Nephron (organoid): ENCODE results near the gene GPR15LG.
"Not testable (repeated sequence)": the region's sequence is repeated elsewhere in the genome, so short reads cannot be mapped to it uniquely, and the experiment has no call there.

ENCODE experiments used
- H3K27ac Mint-ChIP-seq, 3 experiments: 2 replicates each; pipeline ENCODE4 v1.8.0; 2020; ENCODE audit warnings: mixed read lengths in 3 of 3, mild to moderate bottlenecking in 2 of 3, moderate library complexity in 1 of 3
- H3K27me3 Mint-ChIP-seq: 2 replicates; pipeline ENCODE4 v1.8.0; 2021; ENCODE audit warnings: low read depth, mild to moderate bottlenecking, moderate library complexity, mixed read lengths
- H3K36me3 Mint-ChIP-seq: 2 replicates; pipeline ENCODE4 v1.8.0; 2020; ENCODE audit warnings: low read depth, mixed read lengths
- H3K4me1 Mint-ChIP-seq: 2 replicates; pipeline ENCODE4 v1.8.0; 2020; ENCODE audit warnings: mixed read lengths
- H3K4me3 Mint-ChIP-seq, 3 experiments: 2 replicates each; pipeline ENCODE4 v1.8.0; 2020; ENCODE audit warnings: mild to moderate bottlenecking in 3 of 3, mixed read lengths in 3 of 3, moderate library complexity in 2 of 3
- H3K9me3 Mint-ChIP-seq: 2 replicates; pipeline ENCODE4 v1.8.0; 2020; ENCODE audit warnings: mixed read lengths
- TF ChIP-seq, protein P1 (sequence below), 3 experiments: fragments of 200-600 bp; sonication (generic); IDR thresholded peaks; one replicate each; pipeline ENCODE4 v1.5.0; 2021; ENCODE audit warnings: antibody characterized with exemption in 3 of 3; ENCODE audit not compliant: unreplicated experiment in 3 of 3

GPR15LG gene

DNA sequence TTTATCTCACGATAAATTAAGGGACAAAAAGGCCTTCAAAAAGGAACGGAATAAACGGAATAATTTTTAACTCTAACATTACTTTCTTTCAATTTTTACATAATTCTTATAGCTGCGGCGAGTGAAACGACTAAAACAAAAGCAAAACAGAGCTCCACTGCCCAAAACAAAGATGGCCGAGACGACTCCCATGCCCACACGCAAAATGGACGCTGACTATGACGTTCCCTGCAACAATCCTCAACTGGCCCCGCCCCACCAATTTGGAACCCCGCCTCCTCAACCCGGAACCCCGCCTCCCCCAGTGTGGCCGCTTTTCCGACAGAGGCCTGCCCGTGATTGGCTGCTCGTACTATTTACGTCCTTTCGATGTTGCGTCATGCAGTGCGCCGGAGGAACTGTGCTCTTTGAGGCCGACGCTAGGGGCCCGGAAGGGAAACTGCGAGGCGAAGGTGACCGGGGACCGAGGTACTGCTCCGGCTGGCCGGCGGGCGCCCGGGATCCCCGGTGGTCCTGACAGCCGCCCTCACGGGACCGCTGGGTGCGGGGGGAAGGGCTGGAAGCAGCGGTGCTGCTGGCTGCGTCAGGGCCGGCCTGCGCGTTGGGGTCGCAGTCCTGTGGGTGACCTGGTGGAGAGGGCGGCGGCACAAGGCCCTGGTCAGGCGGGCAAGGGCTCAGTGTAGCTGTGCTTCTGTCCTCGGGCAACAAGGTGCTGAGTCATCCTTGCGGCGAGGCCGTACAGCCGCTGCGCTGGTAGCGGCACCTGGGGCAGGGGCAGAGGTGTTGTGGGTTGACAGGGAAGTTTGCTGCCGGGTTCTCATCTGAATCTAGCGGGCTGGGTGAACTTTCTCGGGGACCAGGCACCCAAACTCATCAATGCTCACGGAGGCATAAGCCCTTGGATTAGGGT lies 34.2 kb upstream of the GPR15LG start, which contains the start of gene GHITM:
Gene GHITM (plus strand): TSS at position 384 of the 910 bp plus-strand sequence. CDS start 1,992 bp downstream, outside the sequence.
- Mint-ChIP-seq H3K27ac (peak within 1 kb of the TSS; percentile 93 to 96 (median 95)), H3K4me1 (peaks cover 34% of the 10 kb centered on the region), H3K9me3 (no peaks in the 10 kb centered on the region), H3K4me3 (peak within 1 kb of the TSS; percentile 85 to 93 (median 89)), H3K36me3 (peaks cover 15% of the 10 kb centered on the region), H3K27me3 (peaks cover 1% of the 10 kb centered on the region)
- TF ChIP-seq, protein P1, sequence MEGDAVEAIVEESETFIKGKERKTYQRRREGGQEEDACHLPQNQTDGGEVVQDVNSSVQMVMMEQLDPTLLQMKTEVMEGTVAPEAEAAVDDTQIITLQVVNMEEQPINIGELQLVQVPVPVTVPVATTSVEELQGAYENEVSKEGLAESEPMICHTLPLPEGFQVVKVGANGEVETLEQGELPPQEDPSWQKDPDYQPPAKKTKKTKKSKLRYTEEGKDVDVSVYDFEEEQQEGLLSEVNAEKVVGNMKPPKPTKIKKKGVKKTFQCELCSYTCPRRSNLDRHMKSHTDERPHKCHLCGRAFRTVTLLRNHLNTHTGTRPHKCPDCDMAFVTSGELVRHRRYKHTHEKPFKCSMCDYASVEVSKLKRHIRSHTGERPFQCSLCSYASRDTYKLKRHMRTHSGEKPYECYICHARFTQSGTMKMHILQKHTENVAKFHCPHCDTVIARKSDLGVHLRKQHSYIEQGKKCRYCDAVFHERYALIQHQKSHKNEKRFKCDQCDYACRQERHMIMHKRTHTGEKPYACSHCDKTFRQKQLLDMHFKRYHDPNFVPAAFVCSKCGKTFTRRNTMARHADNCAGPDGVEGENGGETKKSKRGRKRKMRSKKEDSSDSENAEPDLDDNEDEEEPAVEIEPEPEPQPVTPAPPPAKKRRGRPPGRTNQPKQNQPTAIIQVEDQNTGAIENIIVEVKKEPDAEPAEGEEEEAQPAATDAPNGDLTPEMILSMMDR (IDR thresholded peaks at IDR 0.05; ENCODE audit: unreplicated experiment in 3 of 3), result peak; percentile 19 to 38 (median 25)

DNA sequence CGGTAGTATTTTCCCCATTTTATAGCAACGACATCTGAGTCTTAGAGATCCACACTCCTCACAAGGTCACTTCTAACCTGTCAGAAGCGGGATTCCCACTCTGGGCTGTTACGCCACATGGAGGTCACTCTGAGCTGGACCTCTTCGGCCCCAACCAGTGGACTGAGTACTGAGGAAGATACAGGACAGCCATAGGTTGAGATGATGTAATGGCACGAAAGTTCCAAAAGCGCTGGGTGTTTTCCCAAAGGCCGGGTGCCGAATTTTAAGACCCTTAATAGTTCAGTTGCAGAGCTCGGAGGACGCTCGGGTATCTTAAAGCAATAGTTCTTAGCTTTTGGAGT lies 33.6 kb upstream of the GPR15LG start:
- H3K27me3 Mint-ChIP-seq, result no peaks in the 10 kb centered on the region
- TF ChIP-seq, protein P1 (IDR thresholded peaks at IDR 0.05; ENCODE audit: unreplicated experiment in 3 of 3), result no peak
- H3K4me3 Mint-ChIP-seq, result peak overlapping the region; percentile 85 to 93 (median 89)
- H3K4me1 Mint-ChIP-seq, result peaks cover 34% of the 10 kb centered on the region
- peak overlapping the region; percentile 93 to 96 (median 95) for H3K27ac Mint-ChIP-seq
- no peaks in the 10 kb centered on the region for H3K9me3 Mint-ChIP-seq
- peaks cover 20% of the 10 kb centered on the region for H3K36me3 Mint-ChIP-seq

GRCh38 chr10:84147347-84147746 lies 26.3 kb upstream of the GPR15LG start:
- H3K4me3 Mint-ChIP-seq, result no peak overlapping the region
- H3K9me3 Mint-ChIP-seq, result no peaks in the 10 kb centered on the region
- H3K4me1 Mint-ChIP-seq, result no peaks in the 10 kb centered on the region
- TF ChIP-seq, protein P1 (IDR thresholded peaks at IDR 0.05; ENCODE audit: unreplicated experiment in 3 of 3), result no peak
- H3K27ac Mint-ChIP-seq, result no peak overlapping the region
- peaks cover 71% of the 10 kb centered on the region for H3K36me3 Mint-ChIP-seq
- no peaks in the 10 kb centered on the region for H3K27me3 Mint-ChIP-seq

DNA sequence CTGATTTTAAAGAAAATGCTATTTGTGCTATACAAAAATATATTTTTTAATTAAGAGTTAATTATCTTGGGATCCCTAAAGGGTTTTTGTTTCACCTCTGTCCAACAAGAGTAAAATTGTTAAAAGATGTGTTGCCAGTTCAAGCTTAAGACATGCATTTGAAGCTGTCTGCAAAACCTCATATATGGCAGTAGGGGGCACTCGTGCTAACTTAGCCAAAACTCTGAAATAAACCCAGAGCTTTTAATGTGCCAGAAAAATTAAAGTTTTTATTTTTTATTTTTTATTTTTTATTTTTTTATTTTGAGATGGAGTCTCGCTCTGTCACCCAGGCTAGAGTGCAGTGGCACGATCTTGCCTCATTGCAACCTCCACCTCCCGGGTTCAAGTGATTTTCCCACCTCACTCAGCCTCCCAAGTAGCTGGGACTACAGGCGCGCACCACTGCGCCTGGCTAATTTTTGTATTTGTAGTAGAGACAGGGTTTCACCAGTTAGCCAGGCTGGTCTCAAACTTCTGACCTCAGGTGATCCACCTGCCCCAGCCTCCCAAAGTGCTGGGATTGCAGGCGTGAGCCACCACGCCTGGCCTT lies 25.5 kb upstream of the GPR15LG start:
- TF ChIP-seq, protein P1 (IDR thresholded peaks at IDR 0.05; ENCODE audit: unreplicated experiment in 3 of 3), result peak; percentile 74 to 83 (median 80)
- H3K36me3 Mint-ChIP-seq, result peaks cover 74% of the 10 kb centered on the region
- not testable (repeated sequence) for H3K4me1 Mint-ChIP-seq, H3K4me3 Mint-ChIP-seq, H3K27me3 Mint-ChIP-seq, H3K9me3 Mint-ChIP-seq, H3K27ac Mint-ChIP-seq

DNA sequence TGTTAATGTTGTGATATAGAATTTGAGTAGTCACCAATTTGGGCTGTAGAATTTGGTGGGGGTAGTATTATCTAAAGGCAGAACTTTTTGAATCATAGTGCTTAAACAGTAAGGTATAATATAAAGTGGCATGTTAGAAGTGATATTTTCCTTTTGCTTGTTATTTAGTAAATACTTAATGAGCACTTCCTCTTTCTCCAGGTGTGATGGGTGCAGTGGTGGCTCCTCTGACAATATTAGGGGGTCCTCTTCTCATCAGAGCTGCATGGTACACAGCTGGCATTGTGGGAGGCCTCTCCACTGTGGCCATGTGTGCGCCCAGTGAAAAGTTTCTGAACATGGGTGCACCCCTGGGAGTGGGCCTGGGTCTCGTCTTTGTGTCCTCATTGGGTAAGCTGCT lies 23.7 kb upstream of the GPR15LG start:
- no peaks in the 10 kb centered on the region for H3K4me1 Mint-ChIP-seq
- no peaks in the 10 kb centered on the region for H3K9me3 Mint-ChIP-seq
- TF ChIP-seq, protein P1 (IDR thresholded peaks at IDR 0.05; ENCODE audit: unreplicated experiment in 3 of 3), result no peak
- no peaks in the 10 kb centered on the region for H3K27me3 Mint-ChIP-seq
- H3K4me3 Mint-ChIP-seq, result no peak overlapping the region
- H3K27ac Mint-ChIP-seq, result no peak overlapping the region
- peaks cover 70% of the 10 kb centered on the region for H3K36me3 Mint-ChIP-seq
